GM18502 (cell line): ENCODE measurements around the gene ANKRD29.

Experiments
- ATAC-seq: cut with Tn5 transposase; IDR thresholded peaks from one replicate; pipeline ENCODE4 v1.9.1; 2021; ENCODE audit warnings: mild to moderate bottlenecking; ENCODE audit not compliant: unreplicated experiment, poor library complexity

The ANKRD29 gene, protein sequence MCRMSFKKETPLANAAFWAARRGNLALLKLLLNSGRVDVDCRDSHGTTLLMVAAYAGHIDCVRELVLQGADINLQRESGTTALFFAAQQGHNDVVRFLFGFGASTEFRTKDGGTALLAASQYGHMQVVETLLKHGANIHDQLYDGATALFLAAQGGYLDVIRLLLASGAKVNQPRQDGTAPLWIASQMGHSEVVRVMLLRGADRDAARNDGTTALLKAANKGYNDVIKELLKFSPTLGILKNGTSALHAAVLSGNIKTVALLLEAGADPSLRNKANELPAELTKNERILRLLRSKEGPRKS

GRCh38 chr18:23662309-23663263 lies at the start of gene ANKRD29:
TSS of gene ANKRD29 (minus strand) at chr18:23662911. CDS start at chr18:23662730, 181 bp downstream.
- no peak for ATAC-seq

GRCh38 chr18:23712445-23712844 lies 49.7 kb upstream of the ANKRD29 start:
- ATAC-seq: no peak

GRCh38 chr18:23711426-23711825 lies 48.7 kb upstream of the ANKRD29 start:
- no peak for ATAC-seq

DNA sequence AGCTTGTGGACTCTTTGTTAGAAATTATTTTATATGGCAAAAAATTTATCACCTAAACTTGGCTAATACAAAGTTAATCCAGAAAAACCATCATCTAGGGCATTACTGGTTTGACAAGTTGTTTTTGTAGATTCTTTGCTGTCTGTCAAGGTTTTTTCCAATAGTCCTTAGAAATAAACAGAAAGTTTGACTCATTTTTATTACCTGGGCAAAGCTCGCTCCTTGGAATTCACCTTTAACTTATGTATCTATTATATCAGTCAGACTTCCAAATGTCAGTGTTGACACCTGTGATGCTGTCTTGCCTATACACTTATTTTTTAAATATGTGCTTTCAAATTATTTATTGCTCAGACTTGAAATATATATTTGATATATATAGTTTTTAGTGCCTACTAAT lies 48.2 kb upstream of the ANKRD29 start:
- ATAC-seq: no peak

- no peak for ATAC-seq
Measured at GRCh38 chr18:23710068-23710527, 47.4 kb upstream of the ANKRD29 start.

DNA sequence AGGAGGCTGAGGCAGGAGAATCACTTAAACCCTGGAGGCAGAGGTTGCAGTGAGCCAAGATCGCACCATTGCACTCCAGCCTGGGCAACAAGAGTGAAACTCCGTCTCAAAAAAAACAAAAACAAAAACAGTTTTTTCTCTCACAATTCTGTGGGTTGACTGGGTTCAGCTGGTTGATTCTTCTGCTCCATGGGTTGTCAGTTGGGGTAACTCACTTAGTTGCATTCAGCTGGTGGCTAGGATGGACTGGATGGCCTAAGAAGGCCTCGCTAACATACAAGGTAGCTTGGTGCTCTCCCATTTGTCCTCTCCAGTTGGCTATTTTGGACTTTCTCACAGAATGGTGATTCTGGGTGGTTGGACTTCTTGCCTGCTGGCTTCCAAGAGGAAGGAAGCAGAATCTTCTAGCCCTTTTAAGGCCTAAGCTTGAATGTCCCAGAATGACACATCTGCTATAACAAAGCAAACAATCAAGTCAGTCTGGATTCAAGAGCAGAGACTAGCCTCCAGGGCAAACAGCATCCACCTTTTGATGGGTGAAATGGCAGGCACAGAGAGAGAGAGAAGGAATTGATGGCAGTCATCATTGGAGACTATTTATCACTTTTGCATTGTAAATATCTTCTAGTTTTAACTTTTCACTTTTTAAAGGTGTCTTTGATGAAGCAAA lies 44.4 kb upstream of the ANKRD29 start:
- no peak for ATAC-seq

- no peak for ATAC-seq
Measured at GRCh38 chr18:23704806-23705205, 42.1 kb upstream of the ANKRD29 start.

DNA sequence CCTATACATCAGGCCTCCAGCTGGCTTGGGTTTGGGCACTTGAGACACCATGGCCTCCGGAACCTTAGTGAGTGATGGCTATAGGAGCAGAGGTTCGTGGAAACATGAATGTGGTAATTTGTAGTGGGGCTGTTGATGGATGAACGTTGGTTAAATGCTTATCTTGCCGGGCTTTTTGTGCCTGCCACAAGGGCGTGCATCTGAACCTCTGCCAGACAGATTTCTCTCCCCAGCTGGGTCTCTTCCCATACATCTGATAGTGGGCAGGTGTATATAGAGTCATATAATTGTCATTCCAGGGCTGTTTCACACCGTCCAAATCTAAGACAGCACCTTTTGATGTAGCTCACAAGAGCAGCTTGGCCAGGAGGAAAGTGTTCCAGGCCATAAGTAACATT lies 41.3 kb upstream of the ANKRD29 start:
- ATAC-seq: no peak

DNA sequence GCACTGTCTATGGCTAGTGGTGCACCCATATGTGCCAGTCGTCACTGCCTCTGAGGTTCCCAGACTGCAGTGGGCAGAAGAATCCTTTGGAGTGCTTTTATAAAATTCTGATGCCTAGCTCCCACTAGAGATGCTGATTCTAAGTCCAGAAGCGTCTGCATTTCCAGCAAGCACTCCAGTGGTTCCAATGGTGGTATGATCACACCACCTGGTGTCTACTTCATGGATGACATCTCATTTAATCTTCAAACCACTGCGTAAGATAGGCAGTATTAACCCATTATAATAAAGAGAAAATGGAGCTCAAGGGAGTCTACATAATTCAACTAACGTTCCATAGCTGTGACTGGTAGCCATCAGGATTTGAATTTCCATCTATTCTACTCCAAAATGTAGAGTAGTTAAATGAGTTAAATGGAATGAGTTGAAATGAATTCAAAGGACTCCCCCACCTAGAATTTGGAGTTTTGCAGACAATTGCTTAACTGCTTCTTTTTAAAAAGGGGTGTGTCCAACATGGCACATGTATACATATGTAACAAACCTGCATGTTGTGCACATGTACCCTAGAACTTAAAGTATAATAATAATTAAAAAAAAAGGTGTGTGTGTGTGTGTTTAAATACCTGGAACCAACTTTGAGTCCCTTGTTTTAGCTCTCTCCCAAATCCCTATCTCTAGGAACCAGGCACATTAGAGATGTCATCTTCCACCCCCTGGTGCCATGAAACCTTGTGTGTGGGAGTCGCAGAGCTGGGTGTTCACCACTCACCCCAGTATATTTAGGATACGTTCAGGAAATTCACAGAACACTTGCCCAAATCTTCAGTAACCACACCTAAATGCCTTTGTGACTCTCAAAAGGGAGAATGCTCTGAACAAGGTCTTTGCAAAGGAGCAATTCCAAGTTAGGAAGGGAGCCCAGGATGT lies 40.6 kb upstream of the ANKRD29 start:
- ATAC-seq: no peak

GRCh38 chr18:23702606-23703005 lies 39.9 kb upstream of the ANKRD29 start:
- no peak for ATAC-seq

GRCh38 chr18:23701544-23702064 lies 38.9 kb upstream of the ANKRD29 start:
- ATAC-seq: no peak

DNA sequence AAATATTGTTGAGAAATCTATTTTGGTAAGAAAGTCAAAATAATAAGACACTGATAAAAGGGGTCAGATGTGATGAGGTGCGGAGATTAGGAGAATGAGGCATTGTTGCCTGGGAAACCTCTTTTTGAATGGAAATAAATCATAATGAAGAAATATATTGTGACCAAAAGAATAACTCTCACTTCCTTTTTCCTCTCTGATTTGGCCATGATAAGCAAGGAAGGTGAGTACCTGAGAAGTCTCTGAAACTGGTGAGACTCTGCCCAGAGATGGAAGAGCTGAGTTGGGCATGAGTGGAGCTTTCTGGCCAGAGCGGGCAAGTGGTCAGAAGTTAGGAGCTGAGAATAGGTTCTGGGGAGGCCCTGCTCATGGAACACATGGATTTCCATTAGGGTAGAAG lies 38.3 kb upstream of the ANKRD29 start:
- no peak for ATAC-seq

GRCh38 chr18:23694637-23695430 lies 32.1 kb upstream of the ANKRD29 start:
- ATAC-seq: no peak

DNA sequence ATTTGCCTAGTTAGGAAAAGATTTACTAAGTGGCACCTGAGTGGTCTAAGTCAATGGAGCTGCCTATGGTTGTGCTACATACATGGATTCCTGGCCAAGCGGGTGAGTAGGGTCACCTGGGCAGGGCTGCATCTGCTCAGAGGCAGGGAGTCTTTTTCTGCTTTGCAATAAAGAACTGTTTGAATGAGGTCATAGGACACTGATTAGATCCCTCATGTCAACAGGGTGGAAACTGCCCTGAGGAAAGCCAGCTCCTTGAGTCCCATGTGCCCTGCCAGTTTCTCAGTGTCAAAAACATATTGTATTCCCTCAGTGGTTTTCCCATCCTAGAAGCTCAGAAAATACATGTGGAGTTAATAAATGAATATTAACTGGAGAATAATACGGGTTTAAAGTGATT lies 31.1 kb upstream of the ANKRD29 start:
- ATAC-seq: no peak

- no peak for ATAC-seq
Measured at GRCh38 chr18:23690505-23691068, 27.9 kb upstream of the ANKRD29 start.

DNA sequence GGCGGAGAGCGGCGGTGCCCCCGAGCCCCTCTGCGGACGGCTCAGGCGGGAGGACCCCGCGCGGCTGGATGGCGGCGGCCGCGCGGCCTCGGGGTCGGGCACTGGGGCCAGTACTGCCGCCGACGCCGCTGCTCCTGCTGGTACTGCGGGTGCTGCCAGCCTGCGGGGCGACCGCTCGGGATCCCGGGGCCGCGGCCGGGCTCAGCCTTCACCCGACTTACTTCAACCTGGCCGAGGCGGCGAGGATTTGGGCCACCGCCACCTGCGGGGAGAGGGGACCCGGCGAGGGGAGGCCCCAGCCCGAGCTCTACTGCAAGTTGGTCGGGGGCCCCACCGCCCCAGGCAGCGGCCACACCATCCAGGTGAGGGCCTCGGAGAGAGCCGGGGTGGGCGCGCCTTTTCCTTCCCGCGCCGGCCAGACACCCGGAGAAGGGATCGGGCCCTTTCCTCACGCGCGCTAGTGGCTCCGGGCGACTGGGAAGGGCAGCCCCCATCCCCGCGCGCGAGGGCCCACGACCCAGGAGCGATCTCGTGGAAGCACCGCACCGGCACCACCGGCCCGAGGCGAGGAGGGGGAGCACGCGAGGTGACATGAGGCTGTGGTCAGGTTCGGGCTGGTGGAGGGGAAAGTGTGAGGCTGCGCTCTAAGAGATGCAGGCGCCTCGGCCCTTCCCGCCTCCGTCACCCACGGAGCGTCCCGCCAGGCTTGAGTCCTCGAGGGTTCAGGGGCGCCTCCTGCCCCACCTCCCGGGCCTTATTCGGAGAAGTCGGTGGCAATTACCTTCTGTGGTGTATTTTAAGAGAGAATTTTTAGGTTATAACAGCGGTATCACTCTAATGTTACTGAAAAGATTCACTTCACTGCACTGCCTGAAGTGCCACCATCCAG lies 27.1 kb upstream of the ANKRD29 start:
- ATAC-seq: no peak

DNA sequence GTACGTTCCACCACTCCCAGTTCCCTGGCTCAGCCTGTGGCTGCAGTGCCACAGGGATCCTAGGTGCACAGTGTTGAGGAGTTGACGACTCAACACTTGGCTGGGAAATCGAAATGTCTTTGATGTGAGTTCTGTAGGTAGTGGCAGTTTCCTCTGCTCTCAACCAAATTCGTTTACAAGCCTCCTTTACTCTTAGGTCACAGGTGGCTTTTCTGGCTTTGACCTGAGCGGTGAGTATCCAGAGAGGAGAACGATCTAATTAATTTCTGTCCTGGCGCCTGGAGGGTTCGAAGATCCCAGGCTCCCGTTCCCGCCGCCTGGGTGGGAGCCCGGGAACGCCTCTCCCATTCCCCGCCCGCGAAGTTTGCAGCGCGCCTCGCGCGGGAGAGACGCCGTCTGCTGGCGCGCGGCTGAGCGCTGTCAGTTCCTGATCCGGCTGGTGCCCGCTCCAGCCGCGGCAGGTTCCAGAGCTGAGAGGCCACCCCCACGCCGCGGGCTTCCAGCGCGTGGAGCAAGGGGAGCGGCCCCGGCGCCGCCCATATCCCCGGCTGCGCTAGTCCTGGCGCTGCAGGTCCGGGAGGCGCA lies 26.4 kb upstream of the ANKRD29 start, which contains the start of gene LAMA3:
Gene LAMA3 (plus strand): TSS at position 423 of the 585 bp plus-strand sequence. CDS start 231 bp downstream, outside the sequence.
- ATAC-seq: no peak
